Activated CD4-positive, alpha-beta T cell treated with anti-CD3 and anti-CD28 coated beads for 24 hours (primary cell): Measurements from ENCODE around the gene ACOT12.

Experiments
- DNase-seq, 2 donors: peaks; one replicate each; pipeline ENCODE4 v3.0.0-alpha.2; 2020; ENCODE audit warnings: low read depth in 2 of 2

Gene ACOT12

GRCh38 chr5:81292130-81292529, 101.8 kb downstream of the ACOT12 start:
- DNase-seq: no peak

- DNase-seq: no peak
These were observed 103.8 kb downstream of the ACOT12 start for GRCh38 chr5:81290146-81290545.

- no peak for DNase-seq
These were observed 105.9 kb downstream of the ACOT12 start for GRCh38 chr5:81288021-81288433.

GRCh38 chr5:81286059-81286617, 107.8 kb downstream of the ACOT12 start:
- DNase-seq: no peak

- no peak for DNase-seq
These were observed 110.0 kb downstream of the ACOT12 start for GRCh38 chr5:81283976-81284375.
